HG02981 (cell line): ENCODE results near the gene CTBP2.

Experiments used
- ATAC-seq: cut with Tn5 transposase; IDR thresholded peaks from one replicate; pipeline ENCODE4 v1.9.1; 2021; ENCODE audit warnings: mild to moderate bottlenecking, moderate library complexity; ENCODE audit not compliant: unreplicated experiment

CTBP2 gene

GRCh38 chr10:125144693-125145623, 15.4 kb downstream of the CTBP2 start:
- no peak for ATAC-seq

GRCh38 chr10:125144206-125144605, 16.2 kb downstream of the CTBP2 start:
- no peak for ATAC-seq

GRCh38 chr10:125142946-125143345, 17.4 kb downstream of the CTBP2 start:
- no peak for ATAC-seq

- ATAC-seq, result no peak
Observed at GRCh38 chr10:125141860-125142484, 18.4 kb downstream of the CTBP2 start.

GRCh38 chr10:125141150-125141859, 19.1 kb downstream of the CTBP2 start:
- no peak for ATAC-seq

- no peak for ATAC-seq
Observed at GRCh38 chr10:125140151-125140550, 20.2 kb downstream of the CTBP2 start.

GRCh38 chr10:125137601-125138438, 22.5 kb downstream of the CTBP2 start:
- no peak for ATAC-seq

GRCh38 chr10:125136087-125136486, 24.3 kb downstream of the CTBP2 start:
- ATAC-seq, result no peak

- no peak for ATAC-seq
Observed at GRCh38 chr10:125135771-125136035, 24.7 kb downstream of the CTBP2 start.

GRCh38 chr10:125134916-125135770, 25.2 kb downstream of the CTBP2 start:
- ATAC-seq, result no peak

GRCh38 chr10:125134483-125134848, 25.9 kb downstream of the CTBP2 start:
- no peak for ATAC-seq

- no peak for ATAC-seq
Observed at GRCh38 chr10:125133696-125134482, 26.5 kb downstream of the CTBP2 start.

- no peak for ATAC-seq
Observed at GRCh38 chr10:125132344-125132743, 28.0 kb downstream of the CTBP2 start.

GRCh38 chr10:125130916-125131315, 29.4 kb downstream of the CTBP2 start:
- ATAC-seq, result no peak

GRCh38 chr10:125130260-125130659, 30.1 kb downstream of the CTBP2 start:
- no peak for ATAC-seq

GRCh38 chr10:125129076-125129458, 31.3 kb downstream of the CTBP2 start:
- no peak for ATAC-seq

- no peak for ATAC-seq
Observed at GRCh38 chr10:125128397-125129075, 31.8 kb downstream of the CTBP2 start.

GRCh38 chr10:125127986-125128385, 32.4 kb downstream of the CTBP2 start:
- ATAC-seq, result no peak

GRCh38 chr10:125127110-125127509, 33.3 kb downstream of the CTBP2 start:
- no peak for ATAC-seq
